Keratinocyte (primary cell): Measurements from ENCODE around the gene LAMTOR5. TPM values are rescaled to one million over a fixed set of nuclear protein-coding genes. Genes with fewer than 3 reads are reported as not detected.

ENCODE experiments used
- DNase-seq: peaks from one replicate; pipeline ENCODE4 v3.0.0-alpha.2; 2011; ENCODE audit warnings: low read depth, missing footprints, low spot score
- FAIRE-seq: peaks from 2 replicates; lab custom pipeline; 2011; peaks lifted over from hg19 to GRCh38; lab: Jason Lieb, UNC
- H2AFZ ChIP-seq: 2 replicates; pipeline ENCODE4 v1.6.0; 2012; ENCODE audit warnings: low read length, control low read depth, inconsistent platforms; ENCODE audit not compliant: control insufficient read depth
- H3K27ac ChIP-seq: 2 replicates; pipeline ENCODE4 v1.5.1; 2011; ENCODE audit warnings: low read length; ENCODE audit not compliant: control insufficient read depth, insufficient read depth
- H3K27me3 ChIP-seq: 3 replicates; pipeline ENCODE4 v1.6.0; 2011; ENCODE audit warnings: low read length; ENCODE audit not compliant: control insufficient read depth, insufficient read depth; ENCODE audit errors: extremely low read depth
- H3K36me3 ChIP-seq, 2 experiments: 2 replicates in 1 of 2; 3 replicates in 1 of 2; pipeline ENCODE4 v1.5.1; 2011; ENCODE audit warnings: low read length in 2 of 2, mild to moderate bottlenecking in 1 of 2; ENCODE audit not compliant: control insufficient read depth in 2 of 2, insufficient read depth in 2 of 2; ENCODE audit errors: extremely low read depth in 1 of 2
- H3K4me1 ChIP-seq: 3 replicates; pipeline ENCODE4 v1.5.1; 2011; ENCODE audit warnings: low read length; ENCODE audit not compliant: control insufficient read depth, insufficient read depth; ENCODE audit errors: extremely low read depth
- H3K4me2 ChIP-seq: 3 replicates; pipeline ENCODE4 v1.6.0; 2011; ENCODE audit warnings: low read depth, low read length; ENCODE audit not compliant: control insufficient read depth, insufficient read depth; ENCODE audit errors: extremely low read depth
- H3K4me3 ChIP-seq, 3 experiments: fragments of 200-600 bp in 1 of 3; sonication (generic) in 1 of 3; 2 replicates in 2 of 3; 3 replicates in 1 of 3; pipeline ENCODE4 v1.5.1; 2011 to 2016; ENCODE audit warnings: low read length in 3 of 3, mild to moderate bottlenecking in 3 of 3, control low read depth in 2 of 3, inconsistent platforms in 1 of 3, low read depth in 1 of 3, mixed read lengths in 1 of 3, mixed run types in 1 of 3, moderate library complexity in 1 of 3; ENCODE audit not compliant: control insufficient read depth in 2 of 3, insufficient read depth in 2 of 3; ENCODE audit errors: extremely low read depth in 1 of 3
- H3K79me2 ChIP-seq: 2 replicates; pipeline ENCODE4 v1.6.0; 2012; ENCODE audit warnings: low read length; ENCODE audit not compliant: control insufficient read depth, insufficient read depth
- H3K9ac ChIP-seq: 3 replicates; pipeline ENCODE4 v1.6.0; 2011; ENCODE audit warnings: low read length; ENCODE audit not compliant: control insufficient read depth, insufficient read depth; ENCODE audit errors: extremely low read depth
- H3K9me1 ChIP-seq: 3 replicates; pipeline ENCODE4 v1.6.0; 2011; ENCODE audit warnings: low read length; ENCODE audit not compliant: control insufficient read depth, insufficient read depth; ENCODE audit errors: extremely low read depth
- H3K9me3 ChIP-seq: 2 replicates; pipeline ENCODE4 v1.5.1; 2012; ENCODE audit warnings: low read depth, low read length; ENCODE audit not compliant: control insufficient read depth
- H4K20me1 ChIP-seq: 3 replicates; pipeline ENCODE4 v1.6.0; 2011; ENCODE audit warnings: low read length; ENCODE audit not compliant: control insufficient read depth, insufficient read depth; ENCODE audit errors: extremely low read depth
- CTCF ChIP-seq, 3 experiments: IDR thresholded peaks in 1 of 3; conservative IDR thresholded peaks in 1 of 3; optimal IDR thresholded peaks in 1 of 3; 2 replicates in 2 of 3; 3 replicates in 1 of 3; pipeline versions ENCODE3 to v1.5.1; 2011; ENCODE audit warnings: low read length in 3 of 3, mild to moderate bottlenecking in 3 of 3, moderate library complexity in 2 of 3, control low read depth in 1 of 3, inconsistent platforms in 1 of 3; ENCODE audit not compliant: insufficient read depth in 2 of 3; ENCODE audit errors: extremely low read depth in 1 of 3
- EZH2 ChIP-seq: IDR thresholded peaks from one replicate; pipeline ENCODE4 v1.6.1; 2012; ENCODE audit warnings: inconsistent platforms, mild to moderate bottlenecking, low read length, moderate library complexity
- dilution Hi-C: fragments of 300-500 bp; cut with MboI; formaldehyde crosslinking; loops from one replicate; pipeline ENCODE4 v1.7.0; 2020; ENCODE audit warnings: low sequenced_read_pairs; ENCODE audit not compliant: extremely low pct_ligation_motif_present
- polyA plus RNA-seq, 5 experiments: library from polyadenylated mRNA; depleted of rRNA in 3 of 5; stranded (reverse) in 3 of 5; stranded (forward) in 1 of 5; unstranded in 1 of 5; fragments of >200 nt; gene quantifications; 1 replicate in 1 of 5; 2 replicates in 3 of 5; 3 replicates in 1 of 5; pipeline versions ENCODE4 v1.2.1 to v1.2.3, GENCODE V29; 2011 to 2012; ENCODE audit warnings: missing spikeins in 2 of 5, low read depth in 1 of 5, low replicate concordance in 1 of 5

The LAMTOR5 gene
- polyA plus RNA-seq, 1 donor (not counting 4 experiments of a cell fraction or from before 2014, with no cell fraction given) = 365 TPM

- no peak for DNase-seq
- Histone ChIP-seq H3K9ac (no peak overlapping the region), H3K4me2 (no peak overlapping the region), H3K4me3 (no peak overlapping the region), H2AFZ (no peak overlapping the region), H4K20me1 (no peaks in the 10 kb centered on the region), H3K79me2 (no peaks in the 10 kb centered on the region), H3K27ac (no peak overlapping the region), H3K4me1 (no peaks in the 10 kb centered on the region), H3K9me3 (no peaks in the 10 kb centered on the region), H3K36me3 (no peaks in the 10 kb centered on the region), H3K27me3 (peaks cover 5% of the 10 kb centered on the region), H3K9me1 (no peaks in the 10 kb centered on the region)
- TF ChIP-seq CTCF (optimal IDR thresholded peaks at IDR 0.05 in 1 of 3, IDR thresholded peaks at IDR 0.05 in 1 of 3, conservative IDR thresholded peaks at IDR 0.05 in 1 of 3; ENCODE audit: extremely low read depth in 1 of 3, insufficient read depth in 2 of 3, low read length in 3 of 3) (no peak), EZH2 (no peak)
- no peak for FAIRE-seq
- dilution Hi-C loops = no loop called here
Measured at GRCh38 chr1:110426854-110427253, 19.4 kb upstream of the LAMTOR5 start.

DNA sequence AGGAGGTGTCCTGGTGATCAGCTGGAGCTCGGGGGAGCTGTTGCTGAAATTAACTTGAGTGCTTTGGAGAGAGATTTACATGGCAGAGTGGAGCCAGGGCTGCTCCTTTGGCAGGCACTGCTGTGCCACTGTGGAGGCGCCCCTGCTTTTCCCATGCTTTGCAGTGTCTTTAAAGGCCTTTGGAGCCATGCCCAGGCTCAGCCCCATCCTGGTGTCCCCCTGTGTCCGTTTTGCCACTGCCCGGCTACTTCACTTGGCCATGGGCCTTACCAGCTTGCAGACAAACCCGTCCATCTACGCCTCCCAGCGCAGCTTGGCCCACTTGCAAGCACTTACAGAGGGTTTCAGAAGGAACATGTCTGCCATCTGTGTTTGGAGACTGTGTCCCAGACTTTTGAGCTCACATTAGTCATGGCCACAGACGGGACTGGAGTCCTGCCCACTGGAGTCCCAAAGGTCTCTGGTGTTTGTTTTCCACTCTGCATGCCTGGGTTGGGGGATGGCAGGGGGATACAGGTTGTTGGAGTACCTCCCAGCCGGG, 18.2 kb upstream of the LAMTOR5 start:
- H3K4me1 ChIP-seq = no peaks in the 10 kb centered on the region
- no peak for DNase-seq
- no peaks in the 10 kb centered on the region for H3K79me2 ChIP-seq
- FAIRE-seq = no peak
- peaks cover 5% of the 10 kb centered on the region for H3K27me3 ChIP-seq
- H2AFZ ChIP-seq = no peak overlapping the region
- H3K4me3 ChIP-seq = no peak overlapping the region
- H4K20me1 ChIP-seq = no peaks in the 10 kb centered on the region
- TF ChIP-seq EZH2 (no peak), CTCF (optimal IDR thresholded peaks at IDR 0.05 in 1 of 3, IDR thresholded peaks at IDR 0.05 in 1 of 3, conservative IDR thresholded peaks at IDR 0.05 in 1 of 3; ENCODE audit: extremely low read depth in 1 of 3, insufficient read depth in 2 of 3, low read length in 3 of 3) (no peak)
- no peak overlapping the region for H3K27ac ChIP-seq
- no peak overlapping the region for H3K9ac ChIP-seq
- H3K9me3 ChIP-seq = no peaks in the 10 kb centered on the region
- dilution Hi-C loops = no loop called here
- H3K9me1 ChIP-seq = no peaks in the 10 kb centered on the region
- no peak overlapping the region for H3K4me2 ChIP-seq
- H3K36me3 ChIP-seq = no peaks in the 10 kb centered on the region
